Measurements from ENCODE around the gene IL19.

The IL19 gene, protein sequence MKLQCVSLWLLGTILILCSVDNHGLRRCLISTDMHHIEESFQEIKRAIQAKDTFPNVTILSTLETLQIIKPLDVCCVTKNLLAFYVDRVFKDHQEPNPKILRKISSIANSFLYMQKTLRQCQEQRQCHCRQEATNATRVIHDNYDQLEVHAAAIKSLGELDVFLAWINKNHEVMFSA

DNA sequence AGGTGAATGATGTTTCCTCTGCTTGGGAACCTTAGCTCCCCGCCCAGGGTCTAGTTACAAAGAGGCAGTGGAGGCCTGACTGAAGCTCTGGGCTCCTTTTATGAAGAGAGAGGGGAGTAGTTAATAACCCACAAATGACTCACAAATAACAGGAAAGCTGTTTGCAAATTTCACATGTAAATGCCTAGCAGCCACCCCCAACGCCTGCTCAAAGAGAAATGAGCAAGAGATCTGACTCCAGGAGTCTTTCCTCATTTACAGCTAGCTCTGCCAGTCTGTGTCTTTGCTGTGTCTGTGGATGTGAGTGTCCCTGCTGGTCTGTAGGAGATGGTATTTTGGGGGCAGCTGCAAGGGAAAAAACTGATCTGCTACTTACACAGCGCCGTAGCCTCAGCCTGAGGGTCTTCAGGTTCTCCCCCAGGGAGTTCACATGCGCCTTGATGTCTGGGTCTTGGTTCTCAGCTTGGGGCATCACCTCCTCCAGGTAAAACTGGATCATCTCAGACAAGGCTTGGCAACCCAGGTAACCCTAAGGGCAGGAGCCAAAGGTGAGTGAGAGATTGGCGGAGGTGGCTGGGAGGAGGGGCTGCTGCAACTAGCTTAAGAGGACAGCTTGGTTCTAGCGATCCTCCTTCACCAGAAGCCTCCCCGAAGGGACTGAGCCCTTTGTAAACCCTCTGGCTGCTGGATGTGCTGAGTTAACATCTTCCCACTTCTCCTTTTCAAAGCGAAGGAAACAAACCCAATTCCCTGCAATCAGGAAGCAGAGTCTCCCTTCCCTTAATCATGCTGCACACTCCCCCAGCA, at the start of gene IL19:
TSS of gene IL19 (plus strand) at position 243 of the 807 bp plus-strand sequence. CDS start 65,890 bp downstream, outside the sequence.
- DNase-seq (ENCODE audit: low read depth in 1 of 2, low spot score in 1 of 2), result no peak

DNA sequence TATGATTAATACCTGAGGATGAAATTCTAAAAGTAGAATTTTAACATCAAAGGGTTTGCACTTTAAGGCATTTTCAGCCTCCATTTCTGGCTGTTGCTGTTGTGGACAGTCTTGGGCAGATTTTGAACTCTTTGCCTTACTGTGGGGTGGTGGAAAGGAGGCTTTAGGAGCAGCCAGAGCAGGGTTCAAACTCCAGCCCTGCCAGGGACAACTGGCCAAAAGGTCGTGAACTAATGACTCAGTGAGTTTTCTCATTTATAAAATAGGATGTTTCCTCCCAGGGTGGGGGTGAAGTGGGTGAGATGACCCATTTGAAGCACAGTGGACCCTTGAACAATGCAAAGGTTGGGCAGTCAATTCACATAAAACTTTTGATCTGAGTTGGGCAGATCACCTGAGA, 49.1 kb upstream of the IL19 start:
- DNase-seq (ENCODE audit: low read depth in 1 of 2, low spot score in 1 of 2), result no peak

DNA sequence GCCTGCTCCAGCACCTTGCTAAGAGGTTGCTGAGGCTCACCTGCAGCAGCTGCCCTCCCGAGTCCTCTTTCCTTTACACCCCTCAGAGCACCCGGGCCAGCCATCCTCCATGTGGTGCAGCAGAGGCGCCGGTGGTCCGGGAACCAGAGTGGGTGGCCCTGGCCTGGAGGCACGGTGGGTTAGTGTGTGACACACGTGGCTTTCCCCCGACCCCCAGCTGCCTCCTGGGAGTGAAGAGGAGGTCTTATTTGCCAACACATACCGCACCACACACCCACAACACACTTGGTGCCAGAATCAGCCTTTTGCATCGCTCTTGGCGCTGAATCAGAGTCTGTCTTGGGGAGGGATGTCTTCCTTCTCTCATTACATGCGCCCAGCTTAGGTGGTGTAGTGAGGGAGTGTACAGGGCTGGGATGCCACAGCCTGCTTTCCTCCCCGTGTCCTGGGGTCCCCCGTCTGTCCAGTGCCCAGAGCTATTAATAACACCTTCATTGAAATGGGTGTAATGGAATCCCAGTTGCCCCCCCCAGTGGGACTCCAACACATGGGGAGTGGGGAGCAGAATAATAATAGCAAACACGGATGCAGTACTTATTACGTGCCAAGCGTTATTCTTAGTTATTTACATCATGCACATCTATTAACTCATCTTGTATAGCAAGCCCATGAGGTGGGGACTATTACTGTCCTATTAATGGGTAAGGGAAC, 47.7 kb upstream of the IL19 start:
- no peak for DNase-seq (ENCODE audit: low read depth in 1 of 2, low spot score in 1 of 2)

DNA sequence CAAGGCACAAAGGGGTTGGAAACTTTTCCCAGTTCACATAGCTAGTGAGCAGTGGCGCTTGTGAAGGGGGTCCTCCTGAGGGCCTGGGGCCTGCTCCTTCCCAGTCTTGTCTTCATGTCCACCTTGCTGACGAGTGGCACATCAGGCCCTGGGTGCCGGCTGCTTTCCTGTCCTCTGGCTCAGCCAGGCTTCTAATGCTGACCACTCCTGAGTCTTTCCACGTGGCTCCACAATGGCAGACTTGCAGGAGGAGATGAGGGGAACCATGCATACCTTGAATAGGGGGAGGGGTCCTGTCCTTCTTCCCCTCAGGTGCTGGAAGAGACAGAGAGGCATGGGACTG, 47.1 kb upstream of the IL19 start:
- DNase-seq (ENCODE audit: low read depth in 1 of 2, low spot score in 1 of 2), result no peak

DNA sequence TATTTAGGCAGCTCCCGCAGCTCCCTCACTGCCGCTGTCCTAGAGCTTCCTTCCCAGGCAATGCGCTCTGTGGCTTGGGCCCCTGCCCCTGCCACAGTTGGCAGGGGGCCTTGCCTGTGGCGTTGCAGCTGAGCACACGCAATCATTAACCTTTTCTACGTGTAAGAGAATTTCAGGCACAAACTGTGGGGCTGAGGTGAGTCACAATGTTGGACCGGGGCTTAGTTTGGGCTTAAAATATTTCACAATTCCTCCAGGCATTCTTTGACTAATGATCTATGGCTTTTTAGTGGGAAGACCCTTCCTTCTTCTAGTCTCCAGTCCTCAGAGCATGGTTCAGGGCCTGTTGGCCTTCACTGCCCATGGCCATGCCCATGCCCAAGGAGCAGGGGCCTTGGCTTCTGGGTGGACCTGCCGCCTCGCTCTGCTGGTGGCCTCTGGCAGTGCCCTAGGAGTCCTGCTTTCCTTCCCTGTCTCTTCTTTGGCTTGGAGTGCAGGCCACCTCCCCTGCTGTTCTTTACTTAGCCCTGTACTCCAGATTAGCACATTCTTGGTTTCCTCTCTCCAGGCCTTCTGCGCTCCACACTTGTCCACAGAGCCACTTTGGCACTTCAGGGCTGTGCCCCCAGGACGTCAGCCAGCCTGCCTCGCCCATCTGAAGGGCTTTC, 46.6 kb upstream of the IL19 start:
- DNase-seq (ENCODE audit: low read depth in 1 of 2, low spot score in 1 of 2), result no peak

DNA sequence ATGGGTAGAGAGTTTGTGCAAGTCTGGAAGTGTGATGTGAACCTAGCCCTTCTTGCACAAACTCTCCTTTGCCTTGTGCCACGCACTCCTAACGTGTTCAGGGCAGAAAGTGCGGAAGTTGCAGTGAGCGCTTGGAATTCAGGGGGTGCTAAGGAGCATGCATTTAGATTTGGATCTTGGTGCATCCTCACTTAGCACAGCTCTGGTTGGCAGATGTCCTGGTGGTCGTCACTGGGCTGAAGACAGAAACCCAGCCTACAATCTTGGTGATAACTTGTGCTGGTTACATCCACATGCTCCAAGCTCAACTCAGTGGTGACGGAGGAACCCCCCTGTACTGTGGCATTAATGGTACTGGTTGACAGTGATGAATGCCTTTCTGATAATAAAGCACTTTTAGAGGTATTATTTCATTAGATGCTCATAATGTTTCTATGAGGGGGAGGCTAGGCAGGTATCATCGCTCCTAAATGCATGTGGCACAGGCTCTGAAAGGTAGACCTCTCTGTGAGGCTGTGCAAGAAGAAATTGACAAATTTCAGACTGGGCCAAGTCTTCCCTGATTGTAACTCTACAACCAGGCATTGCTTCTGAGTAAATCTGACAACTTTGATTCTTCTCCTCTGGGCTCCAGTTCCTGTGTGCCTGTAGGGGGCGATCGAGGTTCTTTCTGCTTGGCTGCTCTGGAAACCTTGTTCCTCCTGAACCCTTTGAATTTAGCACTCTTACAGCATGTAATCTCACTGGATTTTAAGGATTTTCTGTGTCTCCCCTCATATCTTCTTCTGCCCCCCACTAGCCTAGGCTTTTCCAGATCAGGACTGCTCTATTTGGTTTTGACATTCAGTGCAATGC, 45.2 kb upstream of the IL19 start:
- peak in 1 of 2 donors; percentile 25 for DNase-seq (ENCODE audit: low read depth in 1 of 2, low spot score in 1 of 2)

DNA sequence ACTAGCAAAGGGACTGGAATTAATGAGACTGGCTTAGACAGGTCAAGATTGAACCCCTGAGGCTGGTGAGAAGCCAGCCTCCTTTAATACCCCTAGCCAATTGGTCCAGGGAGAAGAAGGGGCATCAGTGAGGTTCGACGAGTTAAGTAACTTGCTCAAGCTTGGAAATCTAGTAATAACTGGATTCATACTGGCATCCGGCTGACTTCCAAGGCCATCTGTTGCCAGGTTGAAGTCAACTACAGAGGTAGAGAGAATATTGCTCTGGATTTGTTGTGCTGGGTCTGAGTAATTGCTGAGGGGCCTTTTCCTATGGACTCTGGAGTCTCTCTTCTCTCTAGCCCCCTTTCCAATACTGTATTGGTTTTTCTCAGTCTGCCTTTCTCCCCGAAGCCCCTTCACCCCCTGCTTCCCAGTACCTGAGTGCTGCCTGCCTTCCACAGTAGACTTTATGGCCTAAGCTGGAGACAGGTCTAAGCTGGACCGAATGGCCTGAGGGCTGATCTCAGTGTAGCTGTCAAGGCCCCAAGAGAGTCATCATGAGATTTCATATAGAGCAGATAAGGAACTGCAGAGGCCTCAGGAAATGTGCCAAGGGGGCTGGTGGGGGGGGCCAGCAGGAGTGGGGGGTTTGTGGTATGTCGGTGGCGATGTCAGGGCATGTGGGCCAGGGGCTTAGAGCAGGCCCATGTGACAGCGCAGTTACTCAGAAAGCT, 42.4 kb upstream of the IL19 start:
- no peak for DNase-seq (ENCODE audit: low read depth in 1 of 2, low spot score in 1 of 2)

DNA sequence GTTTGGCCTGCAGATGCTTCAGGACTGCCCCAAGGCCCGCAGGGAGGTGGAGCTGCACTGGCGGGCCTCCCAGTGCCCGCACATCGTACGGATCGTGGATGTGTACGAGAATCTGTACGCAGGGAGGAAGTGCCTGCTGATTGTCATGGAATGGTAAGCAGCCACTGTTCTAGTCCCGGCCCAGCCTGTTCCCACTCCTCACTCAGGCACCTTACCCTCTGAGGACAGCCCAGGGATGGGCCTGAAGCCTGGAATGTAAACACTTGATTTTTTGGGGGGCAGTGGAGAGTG, 41.9 kb upstream of the IL19 start:
- no peak for DNase-seq (ENCODE audit: low read depth in 1 of 2, low spot score in 1 of 2)

DNA sequence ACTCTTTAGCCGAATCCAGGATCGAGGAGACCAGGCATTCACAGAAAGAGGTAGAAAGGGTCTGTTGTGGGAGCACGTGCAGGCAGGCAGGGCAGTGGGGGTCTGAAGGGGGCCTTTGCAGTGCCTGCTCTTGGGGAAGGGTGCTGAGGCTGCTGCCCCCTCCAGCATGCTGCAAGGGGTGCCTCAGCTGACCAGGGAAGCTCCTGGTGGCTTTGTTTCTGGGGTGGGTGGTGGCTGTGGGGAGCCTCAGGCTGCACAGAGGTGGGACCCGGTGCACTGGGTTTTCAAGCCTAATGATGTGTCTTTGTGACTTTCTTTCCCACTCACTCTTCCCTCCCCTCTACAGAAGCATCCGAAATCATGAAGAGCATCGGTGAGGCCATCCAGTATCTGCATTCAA, 41.5 kb upstream of the IL19 start:
- no peak for DNase-seq (ENCODE audit: low read depth in 1 of 2, low spot score in 1 of 2)

DNA sequence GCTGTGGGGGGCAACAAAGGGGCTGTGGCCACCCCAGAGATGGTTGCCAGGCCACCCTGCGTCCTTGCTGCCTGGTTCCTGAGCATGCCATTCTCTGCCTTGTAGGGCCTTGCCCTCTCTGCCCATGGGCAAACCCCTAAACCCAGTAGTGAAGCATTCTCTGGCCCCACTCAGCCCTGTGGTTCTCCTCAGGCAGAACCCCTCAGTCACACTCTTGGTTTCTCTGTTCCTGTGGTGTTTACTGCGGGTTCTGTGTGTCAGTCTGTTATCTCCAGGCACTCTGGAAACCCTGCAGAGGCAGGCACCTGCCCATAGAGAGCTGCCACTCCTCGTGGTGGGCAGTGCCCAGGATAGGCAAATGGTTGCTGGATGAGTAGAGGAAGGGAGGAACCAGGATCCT, 41.1 kb upstream of the IL19 start:
- DNase-seq (ENCODE audit: low read depth in 1 of 2, low spot score in 1 of 2), result no peak

DNA sequence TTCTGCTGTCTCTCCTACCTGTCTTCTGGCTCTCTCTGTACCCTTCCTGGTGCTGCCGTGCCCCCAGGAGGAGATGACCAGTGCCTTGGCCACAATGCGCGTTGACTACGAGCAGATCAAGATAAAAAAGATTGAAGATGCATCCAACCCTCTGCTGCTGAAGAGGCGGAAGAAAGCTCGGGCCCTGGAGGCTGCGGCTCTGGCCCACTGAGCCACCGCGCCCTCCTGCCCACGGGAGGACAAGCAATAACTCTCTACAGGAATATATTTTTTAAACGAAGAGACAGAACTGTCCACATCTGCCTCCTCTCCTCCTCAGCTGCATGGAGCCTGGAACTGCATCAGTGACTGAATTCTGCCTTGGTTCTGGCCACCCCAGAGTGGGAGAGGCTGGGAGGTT, 38.1 kb upstream of the IL19 start:
- DNase-seq (ENCODE audit: low read depth in 1 of 2, low spot score in 1 of 2), result no peak

DNA sequence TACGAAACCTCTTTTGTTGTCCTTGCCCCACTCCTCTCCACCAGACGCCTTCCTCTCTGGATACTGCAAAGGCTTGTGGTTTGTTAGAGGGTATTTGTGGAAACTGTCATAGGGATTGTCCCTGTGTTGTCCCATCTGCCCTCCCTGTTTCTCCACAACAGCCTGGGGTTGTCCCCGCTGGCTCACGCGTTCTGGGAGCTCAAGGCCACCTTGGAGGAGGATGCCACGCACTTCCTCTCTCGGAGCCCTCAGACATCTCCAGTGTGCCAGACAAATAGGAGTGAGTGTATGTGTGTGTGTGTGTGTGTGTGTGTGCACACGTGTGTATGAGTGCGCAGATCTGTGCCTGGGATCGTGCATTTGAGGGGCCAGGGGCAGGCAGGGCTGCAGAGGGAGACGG, 37.6 kb upstream of the IL19 start:
- no peak for DNase-seq (ENCODE audit: low read depth in 1 of 2, low spot score in 1 of 2)

DNA sequence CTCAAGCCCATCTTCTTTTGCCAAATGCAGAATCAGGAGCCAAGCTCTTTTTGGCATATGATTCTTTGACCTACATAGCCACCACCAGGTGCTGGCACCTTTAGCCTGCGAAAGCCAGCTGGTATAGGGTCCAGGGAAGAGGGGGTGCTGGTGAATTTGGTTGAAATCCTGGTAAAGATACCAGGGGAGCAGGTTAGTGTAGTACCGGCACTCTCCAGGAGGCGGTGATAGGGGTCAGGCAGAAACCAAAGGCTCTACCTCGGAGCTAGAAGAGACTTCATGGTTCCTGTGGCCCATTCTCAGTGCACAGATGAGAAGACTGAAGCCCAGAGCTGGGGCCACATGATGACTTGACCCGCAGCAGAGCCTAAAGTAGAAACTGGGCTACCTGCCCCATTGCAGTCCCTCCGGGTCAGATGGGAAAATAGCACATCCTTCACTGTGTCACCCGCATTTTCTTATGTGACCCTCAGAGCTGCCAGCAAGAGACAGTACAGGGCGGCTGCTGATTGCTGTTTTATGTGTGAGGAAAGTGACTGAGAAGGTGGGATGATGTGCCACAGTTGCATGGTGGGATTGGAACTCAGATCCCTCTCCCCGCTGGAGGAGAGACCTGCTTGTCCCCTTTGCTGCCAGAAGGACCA, 36.0 kb upstream of the IL19 start:
- DNase-seq (ENCODE audit: low read depth in 1 of 2, low spot score in 1 of 2), result peak; percentile 71 to 72

DNA sequence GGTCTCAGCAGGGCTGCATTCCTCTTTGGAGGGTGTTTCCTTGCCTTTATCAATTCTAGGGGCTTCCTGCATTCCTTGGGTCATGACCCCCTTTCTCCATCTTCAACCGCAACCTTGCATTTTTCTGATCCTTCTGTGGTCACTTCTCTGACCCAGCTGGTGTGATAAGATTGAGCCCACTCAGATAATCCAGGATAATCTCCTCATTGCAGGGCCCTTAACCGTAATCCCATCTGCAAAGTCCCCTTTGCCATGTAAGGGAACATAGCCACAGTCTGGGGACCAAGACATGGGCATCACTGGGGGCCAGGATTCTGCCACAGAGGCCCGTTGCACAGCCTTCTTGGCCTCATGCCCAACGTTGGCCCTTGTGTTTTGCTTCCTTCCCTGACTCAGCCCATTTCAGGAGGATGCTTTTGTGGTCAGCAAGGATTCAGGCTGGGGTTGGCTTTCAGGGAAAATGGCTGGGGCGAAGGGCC, 35.0 kb upstream of the IL19 start:
- no peak for DNase-seq (ENCODE audit: low read depth in 1 of 2, low spot score in 1 of 2)

DNA sequence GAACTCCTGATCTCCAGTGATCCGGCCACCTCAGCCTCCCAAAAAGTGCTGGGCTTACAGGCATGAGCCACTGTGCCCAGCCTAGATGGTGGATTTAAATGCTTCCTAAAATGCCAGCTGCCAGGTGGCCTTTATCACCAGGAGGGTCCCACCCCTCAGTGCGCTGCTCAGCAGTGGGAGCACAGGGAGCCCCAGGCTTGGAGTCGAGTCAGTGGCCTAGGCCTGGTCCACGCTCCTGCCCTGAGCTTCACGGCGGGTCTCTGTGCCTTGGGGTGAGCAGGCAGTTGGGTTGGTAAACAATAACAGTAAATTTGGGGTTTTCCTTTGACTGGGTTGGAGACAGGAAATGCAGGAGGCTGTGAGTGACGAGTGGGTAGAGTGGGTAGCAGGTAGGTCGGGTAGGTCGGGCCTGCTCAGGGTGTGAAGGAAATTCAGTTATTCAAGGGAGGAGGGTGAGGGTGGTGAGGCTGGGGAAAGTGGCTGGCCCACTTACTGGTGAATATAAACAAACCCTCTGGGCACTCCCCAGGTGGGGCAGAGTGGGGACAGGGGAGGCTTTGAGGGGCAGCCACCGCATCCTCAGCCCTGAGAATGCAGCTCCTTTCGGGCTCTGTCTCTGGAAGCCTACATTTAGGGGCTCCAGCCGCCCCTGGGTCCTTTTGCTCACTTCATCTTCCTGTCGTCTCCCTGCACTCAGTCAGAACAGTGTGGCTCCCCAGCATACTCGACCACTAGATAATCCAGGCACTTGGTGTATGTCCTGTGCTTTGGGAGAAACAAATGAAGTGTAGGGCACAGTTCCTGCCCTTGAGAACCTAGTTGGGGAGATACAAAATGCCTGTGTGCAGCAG, 33.5 kb upstream of the IL19 start:
- DNase-seq (ENCODE audit: low read depth in 1 of 2, low spot score in 1 of 2), result peak in 1 of 2 donors; percentile 38

DNA sequence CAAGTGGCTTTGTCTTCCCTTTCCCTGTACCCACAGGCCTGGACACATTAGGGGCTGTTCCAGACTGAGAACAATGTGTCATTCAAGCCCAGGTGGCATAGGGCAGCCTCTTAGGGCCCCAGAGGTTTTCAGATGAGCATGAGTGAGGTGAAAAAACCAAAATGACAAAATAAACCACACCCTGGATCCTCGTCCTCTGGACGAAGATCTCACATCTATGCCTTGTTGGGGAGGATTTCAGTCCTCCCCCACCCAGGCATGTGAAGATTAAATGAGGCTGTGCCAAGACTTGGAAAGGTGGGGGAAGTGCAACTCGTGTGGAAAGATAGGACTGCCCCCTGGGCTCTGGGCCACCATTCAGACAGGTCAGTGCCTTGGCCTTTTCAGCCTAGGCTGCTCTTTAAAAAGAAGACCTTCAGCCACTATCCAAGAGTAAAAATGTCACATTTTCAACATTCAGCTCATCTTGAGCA, 32.8 kb upstream of the IL19 start:
- DNase-seq (ENCODE audit: low read depth in 1 of 2, low spot score in 1 of 2), result no peak

DNA sequence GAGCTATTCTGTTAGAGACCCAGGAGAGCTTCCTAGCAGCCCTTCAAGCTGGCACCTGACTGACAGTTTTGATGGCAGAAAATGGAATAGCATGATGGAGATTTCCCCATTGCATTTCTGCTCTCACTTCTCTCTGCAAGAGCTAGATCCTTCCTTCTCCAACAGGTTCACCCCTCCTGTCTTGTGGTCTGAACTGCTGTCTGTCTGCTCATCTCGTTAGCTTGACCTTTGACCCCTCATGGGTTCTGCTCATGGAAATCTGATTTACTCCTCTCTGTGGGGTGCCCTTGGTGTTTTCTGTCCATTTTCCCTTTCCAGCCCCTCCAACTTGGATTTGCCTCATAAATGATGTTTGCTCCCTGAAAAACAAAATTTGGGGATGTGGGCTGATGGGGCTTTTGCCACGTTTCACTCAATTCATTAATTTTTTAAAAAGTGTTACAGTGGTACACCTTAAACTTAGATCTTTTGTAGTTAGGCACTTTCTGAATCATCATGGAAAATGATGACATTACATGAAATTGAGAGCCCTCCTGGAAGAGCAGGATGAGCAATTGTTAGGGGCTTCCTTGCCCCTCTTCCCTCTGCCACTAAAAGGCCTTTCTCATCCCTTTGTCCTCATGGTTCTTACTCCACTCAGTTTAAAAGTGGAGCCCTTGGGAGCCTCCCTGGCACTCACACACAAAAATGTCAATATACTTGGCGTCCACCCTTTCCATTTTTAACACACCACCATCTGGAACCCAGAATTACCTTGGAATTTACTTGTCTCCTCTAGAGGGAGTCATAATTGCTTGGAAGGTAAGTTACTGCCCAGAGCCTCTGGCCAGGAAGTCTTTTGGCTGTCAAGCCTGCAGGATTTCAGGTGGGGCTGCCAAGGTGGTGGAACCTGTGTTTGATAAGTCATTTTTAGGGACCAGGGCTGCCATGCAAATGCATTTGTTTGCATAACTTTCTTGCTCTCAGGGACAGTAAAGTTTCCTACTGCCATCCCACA, 31.9 kb upstream of the IL19 start:
- DNase-seq (ENCODE audit: low read depth in 1 of 2, low spot score in 1 of 2), result no peak
